SK-N-SH (cell line): Measurements from ENCODE around the gene B4GALNT1. TPM values are rescaled to one million over a fixed set of nuclear protein-coding genes. Genes with fewer than 3 reads are reported as not detected.
A peak's percentile ranks its signal among the peaks of the same experiment; 100 is the strongest.

Source experiments
- CTCF ChIA-PET: fragments of 300-600, 350-600 bp; formaldehyde crosslinking; extraction: SDS; loops from one replicate; lab custom pipeline; 2021; lab: Yijun Ruan, JAX
- POLR2A ChIA-PET: fragments of 350-600 bp; sonication (Branson Sonifier 250); formaldehyde crosslinking; extraction: SDS; loops from one replicate; lab custom pipeline; 2020; ENCODE audit warnings: antibody characterized with exemption, inconsistent platforms; lab: Yijun Ruan, JAX
- DNase-seq: peaks from one replicate; pipeline ENCODE4 v3.0.0; 2012
- H2AFZ ChIP-seq: fragments of 200-600 bp; sonication (generic); 2 replicates; pipeline ENCODE4 v1.8.1; 2016; ENCODE audit warnings: antibody characterized with exemption, mild to moderate bottlenecking, low read depth
- H3F3A ChIP-seq: fragments of 200-600 bp; sonication (generic); replicated peaks from 2 replicates; pipeline ENCODE3; 2016; ENCODE audit warnings: antibody characterized with exemption, mild to moderate bottlenecking; ENCODE audit not compliant: insufficient read depth
- H3K27ac ChIP-seq, 2 experiments: fragments of 200-500 bp in 1 of 2; fragments of 200-600 bp in 1 of 2; sonication (Bioruptor generic) in 1 of 2; sonication (generic), shearing (Covaris generic) in 1 of 2; 2 replicates each; pipeline versions ENCODE4 v1.5.1 to v1.6.1; 2014 to 2016; ENCODE audit warnings: low read depth in 2 of 2, inconsistent platforms in 1 of 2, low read length in 1 of 2, mild to moderate bottlenecking in 1 of 2, mixed read lengths in 1 of 2
- H3K27me3 ChIP-seq: fragments of 200-600 bp; sonication (generic), shearing (Covaris generic); 2 replicates; pipeline ENCODE4 v1.6.1; 2016; ENCODE audit warnings: mixed run types; ENCODE audit not compliant: insufficient read depth
- H3K36me3 ChIP-seq, 2 experiments: fragments of 200-500 bp in 1 of 2; fragments of 200-600 bp in 1 of 2; sonication (Bioruptor generic) in 1 of 2; sonication (generic) in 1 of 2; replicated peaks in 1 of 2; 2 replicates each; pipeline versions ENCODE3 to v1.5.1; 2014 to 2016; ENCODE audit warnings: low read length in 1 of 2, mild to moderate bottlenecking in 1 of 2; ENCODE audit not compliant: insufficient read depth in 2 of 2, control insufficient read depth in 1 of 2
- H3K4me1 ChIP-seq, 2 experiments: fragments of 200-500 bp in 1 of 2; fragments of 200-600 bp in 1 of 2; sonication (Bioruptor generic) in 1 of 2; sonication (generic), shearing (Covaris generic) in 1 of 2; 2 replicates each; pipeline versions ENCODE4 v1.5.1 to v1.6.1; 2014 to 2016; ENCODE audit warnings: low read depth in 1 of 2, low read length in 1 of 2, mixed run types in 1 of 2; ENCODE audit not compliant: insufficient read depth in 2 of 2, control insufficient read depth in 1 of 2
- H3K4me2 ChIP-seq: fragments of 200-600 bp; sonication (generic), shearing (Covaris generic); 2 replicates; pipeline ENCODE4 v1.6.1; 2017; ENCODE audit warnings: mixed run types
- H3K4me3 ChIP-seq, 2 experiments: fragments of 200-500 bp in 1 of 2; fragments of 200-600 bp in 1 of 2; sonication (Bioruptor generic) in 1 of 2; sonication (generic), shearing (Covaris generic) in 1 of 2; 2 replicates each; pipeline versions ENCODE4 v1.5.1 to v1.8.1; 2014 to 2016; ENCODE audit warnings: low read depth in 2 of 2, inconsistent platforms in 1 of 2, low read length in 1 of 2, mild to moderate bottlenecking in 1 of 2, mixed read lengths in 1 of 2, moderate library complexity in 1 of 2
- H3K79me2 ChIP-seq: fragments of 200-600 bp; sonication (generic); 2 replicates; pipeline ENCODE4 v1.8.1; 2017; ENCODE audit warnings: mild to moderate bottlenecking; ENCODE audit not compliant: insufficient read depth
- H3K9ac ChIP-seq: fragments of 200-600 bp; sonication (generic); 2 replicates; pipeline ENCODE4 v1.6.1; 2017; ENCODE audit warnings: mixed run types
- H3K9me2 ChIP-seq: fragments of 200-600 bp; sonication (generic); 2 replicates; pipeline ENCODE4 v1.6.1; 2017; ENCODE audit warnings: mixed run types
- H3K9me3 ChIP-seq: fragments of 200-600 bp; sonication (generic); 2 replicates; pipeline ENCODE4 v1.6.1; 2017; ENCODE audit warnings: mixed run types, mild to moderate bottlenecking, moderate library complexity
- H4K20me1 ChIP-seq: fragments of 200-600 bp; sonication (generic); 2 replicates; pipeline ENCODE4 v1.6.1; 2017; ENCODE audit warnings: mild to moderate bottlenecking, mixed run types; ENCODE audit not compliant: insufficient read depth
- EP300 ChIP-seq, 2 experiments: IDR thresholded peaks; 2 replicates each; pipeline versions ENCODE4 v1.4.0 to v1.6.1; 2012; ENCODE audit warnings: borderline replicate concordance in 1 of 2, low read depth in 1 of 2, low read length in 1 of 2
- EZH2phosphoT487 ChIP-seq: fragments of 200-600 bp; sonication (generic); IDR thresholded peaks from 2 replicates; pipeline ENCODE4 v1.6.1; 2017; ENCODE audit warnings: low read depth, mixed run types, mild to moderate bottlenecking, antibody characterized with exemption, moderate library complexity, borderline replicate concordance
- FOSL2 ChIP-seq: IDR thresholded peaks from 2 replicates; pipeline ENCODE4 v1.4.0; 2012; ENCODE audit warnings: low read depth, mild to moderate bottlenecking, moderate library complexity, borderline replicate concordance
- GABPA ChIP-seq: IDR thresholded peaks from 2 replicates; pipeline ENCODE4 v1.4.0; 2012; ENCODE audit warnings: low read depth, mild to moderate bottlenecking
- GATA2 ChIP-seq: sonication (generic); formaldehyde crosslinking; IDR thresholded peaks from 2 replicates; pipeline ENCODE4 v1.5.0; 2020; ENCODE audit warnings: mild to moderate bottlenecking, missing genetic modification reagents
- IRF3 ChIP-seq: fragments of 150-350 bp; IDR thresholded peaks from 2 replicates; pipeline ENCODE4 v1.6.1; 2016; ENCODE audit warnings: mild to moderate bottlenecking, low read depth, low read length
- MAX ChIP-seq: IDR thresholded peaks from 2 replicates; pipeline ENCODE4 v1.4.0; 2012; ENCODE audit warnings: low read depth
- MEF2A ChIP-seq: IDR thresholded peaks from 2 replicates; pipeline ENCODE4 v1.4.0; 2012; ENCODE audit warnings: low read depth, borderline replicate concordance
- NFIC ChIP-seq: IDR thresholded peaks from 2 replicates; pipeline ENCODE4 v1.4.0; 2012; ENCODE audit warnings: borderline replicate concordance
- PBX3 ChIP-seq: IDR thresholded peaks from 2 replicates; pipeline ENCODE4; 2012
- POLR2AphosphoS5 ChIP-seq: IDR thresholded peaks from 2 replicates; pipeline ENCODE4 v1.6.1; 2012; ENCODE audit warnings: low read depth, low read length
- RCOR1 ChIP-seq: fragments of 150-350 bp; IDR thresholded peaks from 2 replicates; pipeline ENCODE4 v1.6.1; 2017; ENCODE audit warnings: antibody characterized with exemption, low read length
- RXRA ChIP-seq: IDR thresholded peaks from 2 replicates; pipeline ENCODE4 v1.4.0; 2012; ENCODE audit warnings: low read depth, mild to moderate bottlenecking, borderline replicate concordance
- SIN3A ChIP-seq: IDR thresholded peaks from 2 replicates; pipeline ENCODE4 v1.6.1; 2012; ENCODE audit warnings: low read depth, mild to moderate bottlenecking, low read length, moderate library complexity, borderline replicate concordance
- SMC3 ChIP-seq: IDR thresholded peaks from 2 replicates; pipeline ENCODE4 v1.6.1; 2012; ENCODE audit warnings: low read depth, low read length, improper control_type of control experiment
- TEAD4 ChIP-seq: IDR thresholded peaks from 2 replicates; pipeline ENCODE4 v1.4.0; 2012; ENCODE audit warnings: mild to moderate bottlenecking, borderline replicate concordance; ENCODE audit not compliant: insufficient read depth
- USF2 ChIP-seq: fragments of 150-350 bp; IDR thresholded peaks from 2 replicates; pipeline ENCODE4 v1.6.1; 2017; ENCODE audit warnings: antibody characterized with exemption, low read length, low read depth, borderline replicate concordance
- WGBS: methylation state at CpG from one replicate; pipeline ENCODE4 v1.1.6; 2017; ENCODE audit warnings: low lambda C conversion rate; 5-methylcytosine and 5-hydroxymethylcytosine counted together
- polyA plus RNA-seq, 3 experiments: library from polyadenylated mRNA; depleted of rRNA; stranded (reverse); fragments of >200 nt; gene quantifications; 2 replicates each; pipeline ENCODE4 v1.2.3, GENCODE V29; 2012

The B4GALNT1 gene
- polyA plus RNA-seq, 1 of the 3 experiments (the other 2 are of a cell fraction), result 5.3 TPM

GRCh38 chr12:57631566-57632072, 1.4 kb downstream of the B4GALNT1 start:
- Histone ChIP-seq H3K36me3 (no peaks in the 10 kb centered on the region), H3K9ac (peak overlapping the region; percentile 71; the same call in 1 of the 2 replicates), H3K9me2 (no peaks in the 10 kb centered on the region), H3K4me1 (peaks cover 0 to 2% of the 10 kb centered on the region in 2 experiments; a peak in 1 of 4 replicates), H3K27me3 (no peaks in the 10 kb centered on the region), H3F3A (peaks cover 3% of the 10 kb centered on the region), H3K9me3 (no peaks in the 10 kb centered on the region), H4K20me1 (no peaks in the 10 kb centered on the region), H3K4me3 (peak overlapping the region; percentile 55 to 85), H2AFZ (peak overlapping the region; percentile 97), H3K27ac (no peak overlapping the region), H3K4me2 (peak overlapping the region; percentile 98), H3K79me2 (no peaks in the 10 kb centered on the region)
- DNase-seq, result no peak
- ChIA-PET POLR2A (no interaction called here), CTCF (interaction anchor here (0.9 to 6.8 kb wide), 12 partner anchors 10 to 170 kb away, joined by 3 to 110 read pairs (median 16); partner anchors contain the start of genes ARHGEF25 and PIP4K2C)
- TF ChIP-seq FOSL2, result no peak
- TF ChIP-seq GATA2 (CRISPR knock-in tag), result no peak
- TF ChIP-seq NFIC, result no peak
- TF ChIP-seq EP300 (IDR thresholded peaks at IDR 0.05; ENCODE audit: borderline replicate concordance in 1 of 2, low read depth in 1 of 2, low read length in 1 of 2), result no peak
- TF ChIP-seq USF2, result no peak
- TF ChIP-seq POLR2AphosphoS5, result no peak
- TF ChIP-seq TEAD4, result no peak
- no peak for TF ChIP-seq RXRA
- TF ChIP-seq RCOR1, result no peak
- TF ChIP-seq MAX, result no peak
- no peak for TF ChIP-seq SMC3
- TF ChIP-seq SIN3A, result no peak
- no peak for TF ChIP-seq IRF3
- TF ChIP-seq MEF2A, result no peak
- no peak for TF ChIP-seq PBX3
- TF ChIP-seq GABPA, result no peak
- no peak for TF ChIP-seq EZH2phosphoT487
- WGBS, result 31% methylated on average over 14 of the region's 26 CpGs
